ENCODE measurements around the gene SPATA21. TPM values are rescaled to one million over a fixed set of nuclear protein-coding genes. Genes with fewer than 3 reads are reported as not detected.

The SPATA21 gene
- total RNA-seq, 4 donors from 2014 or later, result not detected

DNA sequence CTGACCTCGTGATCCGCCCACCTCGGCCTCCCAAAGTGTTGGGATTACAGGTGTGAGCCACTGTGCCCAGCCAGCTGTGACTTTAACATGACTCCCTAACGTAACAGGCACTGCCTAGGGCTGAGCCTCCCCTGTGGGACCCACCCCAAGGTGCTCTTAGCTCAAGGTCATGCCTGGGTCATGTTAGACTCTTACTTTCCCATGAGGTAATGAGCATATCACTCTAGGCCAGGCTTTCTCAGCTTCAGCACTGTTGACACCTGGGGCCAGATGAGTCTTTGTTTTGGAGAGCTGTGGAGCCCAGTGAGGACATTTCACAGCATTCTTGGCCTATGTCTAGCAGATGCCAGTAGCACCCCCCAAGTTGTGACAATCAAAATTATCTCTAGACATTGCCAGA lies 7.8 kb upstream of the SPATA21 start:
- TF ChIP-seq, protein P1, sequence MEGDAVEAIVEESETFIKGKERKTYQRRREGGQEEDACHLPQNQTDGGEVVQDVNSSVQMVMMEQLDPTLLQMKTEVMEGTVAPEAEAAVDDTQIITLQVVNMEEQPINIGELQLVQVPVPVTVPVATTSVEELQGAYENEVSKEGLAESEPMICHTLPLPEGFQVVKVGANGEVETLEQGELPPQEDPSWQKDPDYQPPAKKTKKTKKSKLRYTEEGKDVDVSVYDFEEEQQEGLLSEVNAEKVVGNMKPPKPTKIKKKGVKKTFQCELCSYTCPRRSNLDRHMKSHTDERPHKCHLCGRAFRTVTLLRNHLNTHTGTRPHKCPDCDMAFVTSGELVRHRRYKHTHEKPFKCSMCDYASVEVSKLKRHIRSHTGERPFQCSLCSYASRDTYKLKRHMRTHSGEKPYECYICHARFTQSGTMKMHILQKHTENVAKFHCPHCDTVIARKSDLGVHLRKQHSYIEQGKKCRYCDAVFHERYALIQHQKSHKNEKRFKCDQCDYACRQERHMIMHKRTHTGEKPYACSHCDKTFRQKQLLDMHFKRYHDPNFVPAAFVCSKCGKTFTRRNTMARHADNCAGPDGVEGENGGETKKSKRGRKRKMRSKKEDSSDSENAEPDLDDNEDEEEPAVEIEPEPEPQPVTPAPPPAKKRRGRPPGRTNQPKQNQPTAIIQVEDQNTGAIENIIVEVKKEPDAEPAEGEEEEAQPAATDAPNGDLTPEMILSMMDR (IDR thresholded peaks at IDR 0.05), result no peak
- no peak for TF ChIP-seq POLR2A (IDR thresholded peaks at IDR 0.05)
- Histone ChIP-seq H3K4me3 (no peak overlapping the region), H3K36me3 (peaks cover 0 to 58% (median 0%) of the 10 kb centered on the region in 3 donors), H3K27me3 (no peaks in the 10 kb centered on the region), H3K9me3 (no peaks in the 10 kb centered on the region), H3K4me1 (peaks cover 0 to 18% (median 4%) of the 10 kb centered on the region in 4 donors), H3K27ac (no peak overlapping the region)
- no peak for DNase-seq

DNA sequence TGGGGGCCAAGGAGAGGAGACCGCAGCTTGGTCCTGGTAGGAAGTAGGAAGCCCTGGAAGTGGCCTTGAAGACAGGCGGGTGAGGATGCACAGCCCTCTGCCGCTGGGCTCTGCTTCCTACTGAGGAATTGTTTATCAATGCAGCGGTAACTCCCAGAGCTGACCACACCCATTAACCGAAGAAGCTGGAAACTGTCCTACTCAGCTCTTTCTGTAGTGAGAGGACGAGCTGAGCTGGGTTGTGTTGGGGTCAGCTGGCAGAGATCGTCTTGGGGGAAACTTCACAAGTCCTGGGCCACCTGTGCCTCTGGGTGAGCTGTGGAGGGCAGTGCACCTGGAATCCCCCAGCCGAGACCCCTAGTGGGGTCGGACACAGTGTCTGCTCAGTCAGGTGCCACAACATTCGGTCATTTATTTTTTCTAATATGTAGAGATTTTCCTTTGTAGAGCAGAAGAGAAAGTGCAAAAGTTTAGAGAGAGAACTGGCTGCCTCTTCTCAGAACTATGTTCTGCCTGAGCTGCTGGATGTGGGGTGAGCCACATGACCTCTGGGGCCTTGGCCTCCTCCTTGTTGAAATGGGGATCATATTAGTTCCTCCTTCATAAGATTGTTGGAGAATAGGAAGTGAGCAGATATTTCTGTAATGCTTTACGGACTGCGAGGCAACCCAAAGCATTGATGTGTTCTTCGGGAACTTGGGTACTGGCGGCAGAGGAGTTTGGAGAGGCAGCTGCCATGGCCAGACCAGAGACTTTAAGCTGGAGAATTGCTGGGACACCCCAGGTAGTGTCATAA lies 6.9 kb upstream of the SPATA21 start:
- no peak overlapping the region for H3K4me3 ChIP-seq
- no peaks in the 10 kb centered on the region for H3K27me3 ChIP-seq
- DNase-seq, result no peak
- TF ChIP-seq, protein P1 (IDR thresholded peaks at IDR 0.05), result no peak
- no peak for TF ChIP-seq POLR2A (IDR thresholded peaks at IDR 0.05)
- H3K36me3 ChIP-seq, result peaks cover 0 to 49% (median 0%) of the 10 kb centered on the region in 3 donors
- H3K4me1 ChIP-seq, result peaks cover 0 to 18% (median 5%) of the 10 kb centered on the region in 4 donors
- no peaks in the 10 kb centered on the region for H3K9me3 ChIP-seq
- H3K27ac ChIP-seq, result peak overlapping the region in 2 of 4 donors; percentile 12 to 19

DNA sequence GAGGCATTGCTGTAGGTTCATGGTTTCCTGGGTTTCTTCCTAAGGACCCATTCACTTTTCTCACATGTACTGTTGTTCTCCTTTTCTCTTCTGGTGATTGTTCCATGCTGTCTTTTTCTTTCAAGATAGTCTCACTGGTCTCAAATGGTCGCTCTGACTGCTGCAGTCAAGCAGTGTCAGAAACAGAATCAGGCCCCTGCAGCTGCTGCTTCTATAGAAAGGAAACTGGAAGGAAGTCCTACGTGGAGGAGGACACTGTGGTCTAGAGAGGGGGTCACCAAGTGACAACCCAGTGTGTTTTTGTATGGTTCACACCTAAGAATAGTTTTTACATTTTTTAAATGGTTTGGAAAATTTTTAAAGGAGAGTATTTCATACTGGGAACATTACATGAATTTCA lies 5.7 kb upstream of the SPATA21 start:
- no peak overlapping the region for H3K27ac ChIP-seq
- H3K27me3 ChIP-seq, result no peaks in the 10 kb centered on the region
- no peak overlapping the region for H3K4me3 ChIP-seq
- TF ChIP-seq POLR2A (IDR thresholded peaks at IDR 0.05), result no peak
- TF ChIP-seq, protein P1 (IDR thresholded peaks at IDR 0.05), result no peak
- DNase-seq, result no peak
- no peaks in the 10 kb centered on the region for H3K9me3 ChIP-seq
- H3K36me3 ChIP-seq, result peaks cover 0 to 36% (median 0%) of the 10 kb centered on the region in 3 donors
- peaks cover 0 to 18% (median 5%) of the 10 kb centered on the region in 4 donors for H3K4me1 ChIP-seq

DNA sequence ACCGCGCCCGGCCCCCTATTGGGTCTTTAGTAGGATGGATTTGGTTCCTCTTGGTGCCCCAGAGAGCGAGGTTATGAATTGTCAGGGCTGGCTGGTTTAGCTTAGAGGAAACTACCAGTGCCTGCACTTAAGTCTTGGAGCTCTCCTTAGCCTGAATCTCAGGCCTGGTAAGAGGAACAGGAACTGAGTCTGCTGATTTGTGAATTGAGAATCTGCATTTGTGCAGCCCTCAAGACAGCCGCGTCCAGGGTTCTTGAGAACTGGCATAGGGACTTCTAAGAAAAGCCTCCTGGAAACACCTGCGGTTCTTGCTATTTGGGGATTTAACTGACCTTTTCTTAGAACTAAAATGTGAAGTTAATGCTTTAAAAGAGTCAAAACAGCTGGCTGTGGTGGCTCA lies 5.0 kb upstream of the SPATA21 start:
- Histone ChIP-seq H3K9me3 (no peaks in the 10 kb centered on the region), H3K27ac (peak overlapping the region in 1 of 4 donors; percentile 92), H3K4me1 (peaks cover 0 to 18% (median 5%) of the 10 kb centered on the region in 4 donors), H3K4me3 (no peak overlapping the region), H3K36me3 (peaks cover 0 to 31% (median 0%) of the 10 kb centered on the region in 3 donors), H3K27me3 (no peaks in the 10 kb centered on the region)
- TF ChIP-seq, protein P1 (IDR thresholded peaks at IDR 0.05), result no peak
- TF ChIP-seq POLR2A (IDR thresholded peaks at IDR 0.05), result no peak
- no peak for DNase-seq

DNA sequence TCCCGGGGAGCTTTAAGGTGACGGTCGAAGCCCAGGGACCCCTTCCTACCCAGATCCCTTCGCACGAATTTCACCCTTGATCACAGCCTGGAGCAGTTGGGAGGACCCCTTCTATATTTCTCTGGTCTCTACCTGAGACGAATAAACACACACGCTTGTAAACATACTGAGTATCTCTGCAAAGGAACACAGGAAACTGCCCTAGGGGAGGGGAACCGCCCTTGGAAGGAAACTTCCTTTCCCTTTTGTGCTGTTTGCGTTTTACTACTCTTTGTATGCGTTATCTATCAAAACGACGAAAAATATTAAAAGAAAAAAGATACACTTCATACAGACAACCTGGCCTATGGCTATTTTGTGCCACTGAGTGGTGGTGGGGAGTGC lies 4.0 kb upstream of the SPATA21 start:
- DNase-seq, result peak in 1 of 3 donors; percentile 20
- Histone ChIP-seq H3K27ac (peak overlapping the region; percentile 78 to 92 (median 88)), H3K9me3 (no peaks in the 10 kb centered on the region)

More for the DNA sequence above, 4.0 kb upstream of the SPATA21 start:
- Histone ChIP-seq H3K27me3 (no peaks in the 10 kb centered on the region), H3K4me1 (peaks cover 0 to 18% (median 5%) of the 10 kb centered on the region in 4 donors), H3K36me3 (peaks cover 0 to 28% (median 0%) of the 10 kb centered on the region in 3 donors), H3K4me3 (peak overlapping the region; percentile 72 to 97 (median 93))
- TF ChIP-seq, protein P1 (IDR thresholded peaks at IDR 0.05), result no peak
- no peak for TF ChIP-seq POLR2A (IDR thresholded peaks at IDR 0.05)
